Measurements from ENCODE around the gene USH1C.

GRCh38 chr11:17477084-17477333 is 67.2 kb downstream of the USH1C start:
- TF ChIP-seq, protein P1, sequence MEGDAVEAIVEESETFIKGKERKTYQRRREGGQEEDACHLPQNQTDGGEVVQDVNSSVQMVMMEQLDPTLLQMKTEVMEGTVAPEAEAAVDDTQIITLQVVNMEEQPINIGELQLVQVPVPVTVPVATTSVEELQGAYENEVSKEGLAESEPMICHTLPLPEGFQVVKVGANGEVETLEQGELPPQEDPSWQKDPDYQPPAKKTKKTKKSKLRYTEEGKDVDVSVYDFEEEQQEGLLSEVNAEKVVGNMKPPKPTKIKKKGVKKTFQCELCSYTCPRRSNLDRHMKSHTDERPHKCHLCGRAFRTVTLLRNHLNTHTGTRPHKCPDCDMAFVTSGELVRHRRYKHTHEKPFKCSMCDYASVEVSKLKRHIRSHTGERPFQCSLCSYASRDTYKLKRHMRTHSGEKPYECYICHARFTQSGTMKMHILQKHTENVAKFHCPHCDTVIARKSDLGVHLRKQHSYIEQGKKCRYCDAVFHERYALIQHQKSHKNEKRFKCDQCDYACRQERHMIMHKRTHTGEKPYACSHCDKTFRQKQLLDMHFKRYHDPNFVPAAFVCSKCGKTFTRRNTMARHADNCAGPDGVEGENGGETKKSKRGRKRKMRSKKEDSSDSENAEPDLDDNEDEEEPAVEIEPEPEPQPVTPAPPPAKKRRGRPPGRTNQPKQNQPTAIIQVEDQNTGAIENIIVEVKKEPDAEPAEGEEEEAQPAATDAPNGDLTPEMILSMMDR (IDR thresholded peaks at IDR 0.05), result no peak
- no peak for TF ChIP-seq POLR2A (IDR thresholded peaks at IDR 0.05)

All from uterus (tissue), 2 donors.